ENCODE data around the gene ZBTB44.
A peak's percentile ranks its signal among the peaks of the same experiment; 100 is the strongest.
"Not testable (repeated sequence)": the region's sequence is repeated elsewhere in the genome, so short reads cannot be mapped to it uniquely, and the experiment has no call there.

The ZBTB44 gene, protein sequence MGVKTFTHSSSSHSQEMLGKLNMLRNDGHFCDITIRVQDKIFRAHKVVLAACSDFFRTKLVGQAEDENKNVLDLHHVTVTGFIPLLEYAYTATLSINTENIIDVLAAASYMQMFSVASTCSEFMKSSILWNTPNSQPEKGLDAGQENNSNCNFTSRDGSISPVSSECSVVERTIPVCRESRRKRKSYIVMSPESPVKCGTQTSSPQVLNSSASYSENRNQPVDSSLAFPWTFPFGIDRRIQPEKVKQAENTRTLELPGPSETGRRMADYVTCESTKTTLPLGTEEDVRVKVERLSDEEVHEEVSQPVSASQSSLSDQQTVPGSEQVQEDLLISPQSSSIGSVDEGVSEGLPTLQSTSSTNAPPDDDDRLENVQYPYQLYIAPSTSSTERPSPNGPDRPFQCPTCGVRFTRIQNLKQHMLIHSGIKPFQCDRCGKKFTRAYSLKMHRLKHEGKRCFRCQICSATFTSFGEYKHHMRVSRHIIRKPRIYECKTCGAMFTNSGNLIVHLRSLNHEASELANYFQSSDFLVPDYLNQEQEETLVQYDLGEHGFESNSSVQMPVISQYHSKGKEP

DNA sequence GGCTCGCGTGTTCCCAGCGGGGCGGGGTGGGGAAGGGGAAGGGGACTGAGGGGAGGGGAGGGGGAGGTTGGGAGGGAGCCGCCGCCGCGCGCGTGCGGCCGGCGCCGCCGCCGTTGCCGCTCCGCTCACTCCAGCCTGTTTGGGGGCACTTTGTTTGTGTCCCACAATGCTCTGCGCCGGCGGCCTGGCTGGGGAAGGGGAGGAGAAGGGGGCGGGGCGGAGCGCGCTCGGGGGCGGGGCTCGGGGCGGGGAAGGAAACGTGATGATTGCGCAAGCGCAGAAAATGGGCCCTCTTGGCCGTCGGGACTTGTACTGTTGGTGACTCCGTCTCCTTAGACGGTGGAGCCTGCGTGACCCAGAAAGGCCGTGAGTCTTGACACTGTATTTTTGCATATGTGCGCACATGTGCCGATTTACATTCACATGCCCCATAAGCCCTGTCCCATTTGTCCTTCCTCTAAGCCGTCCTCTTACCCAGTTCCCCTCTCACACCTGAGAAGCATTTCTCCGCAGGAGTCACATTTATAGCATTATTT lies at the start of gene ZBTB44:
Gene ZBTB44 (minus strand): TSS at position 168 of the 536 bp plus-strand sequence. CDS start 53,044 bp downstream, outside the sequence.
- peak; percentile 90 for DNase-seq

DNA sequence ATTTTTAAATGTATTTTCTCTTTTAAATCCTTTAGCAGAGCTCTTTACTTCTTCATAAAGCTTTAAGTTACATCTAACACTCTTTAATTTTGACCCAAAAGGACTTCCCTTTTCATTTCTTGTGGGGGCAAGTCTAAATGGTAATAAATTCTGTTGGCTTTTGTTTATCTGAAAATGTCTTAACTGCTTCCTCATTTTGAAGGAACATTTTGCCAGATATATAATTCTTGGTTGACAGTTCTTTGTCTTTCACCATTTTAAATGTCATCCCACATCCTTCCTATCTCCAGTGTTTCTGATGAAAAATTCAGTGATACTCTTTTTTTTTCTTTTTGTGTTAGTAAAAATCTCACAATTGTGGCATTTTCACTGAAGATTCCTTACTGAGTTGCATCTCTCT lies 44.7 kb upstream of the ZBTB44 start:
- DNase-seq = no peak

DNA sequence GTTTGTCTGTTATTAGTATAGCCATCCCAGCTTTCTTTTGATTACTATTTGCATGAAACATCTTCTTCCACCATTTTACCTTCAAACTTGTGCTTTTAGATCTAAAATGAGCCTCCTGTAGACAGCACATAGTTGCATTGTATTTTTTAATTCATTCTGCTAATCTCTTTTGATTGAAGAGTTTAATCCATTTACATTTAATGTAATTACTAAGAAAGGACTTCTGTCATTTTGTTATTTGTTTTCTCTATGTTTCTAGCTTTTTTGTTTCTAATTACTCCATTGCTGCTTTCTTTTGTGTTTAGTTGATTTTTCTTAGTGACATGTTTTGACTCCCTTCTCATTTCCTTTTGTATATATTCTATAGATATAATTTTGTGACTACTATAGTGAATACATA lies 43.7 kb upstream of the ZBTB44 start:
- no peak for DNase-seq

DNA sequence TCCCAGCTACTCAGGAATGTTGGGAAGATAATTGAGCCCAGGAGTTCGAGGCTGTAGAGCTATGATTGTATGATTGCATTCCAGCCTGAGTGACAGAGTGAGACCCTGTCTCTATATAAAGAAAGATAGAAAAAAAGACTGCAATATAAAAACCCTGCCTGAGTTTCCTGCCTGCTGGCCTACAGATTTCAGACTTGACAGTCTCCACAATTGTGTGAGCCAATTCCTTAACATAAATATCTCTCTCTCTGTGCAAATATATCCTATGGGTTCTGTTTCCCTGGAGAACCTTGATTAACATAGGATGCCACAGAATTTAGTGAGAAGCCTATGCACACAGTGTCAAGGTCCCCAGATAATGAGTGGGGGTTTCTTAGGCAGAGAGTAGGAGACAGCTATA lies 32.5 kb upstream of the ZBTB44 start:
- no peak for DNase-seq

DNA sequence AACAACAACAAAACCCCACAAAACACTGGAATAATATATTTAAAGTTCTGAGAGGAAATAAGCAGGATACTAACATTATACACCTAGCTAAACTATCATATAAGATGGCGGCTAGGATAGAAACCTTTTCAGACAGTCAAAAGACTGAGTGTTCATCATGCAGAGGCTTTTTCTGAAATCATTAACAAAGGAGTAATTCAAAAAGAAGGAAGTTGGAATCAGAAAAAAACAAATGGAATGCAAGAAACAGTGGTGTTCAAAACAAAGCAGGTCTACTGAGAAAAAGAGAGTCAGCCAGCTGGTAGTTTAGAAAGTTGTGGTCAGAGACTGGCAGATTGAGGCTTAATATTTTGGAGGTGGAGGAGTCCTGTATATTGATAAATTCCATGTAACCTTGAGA lies 30.1 kb upstream of the ZBTB44 start:
- no peak for DNase-seq

DNA sequence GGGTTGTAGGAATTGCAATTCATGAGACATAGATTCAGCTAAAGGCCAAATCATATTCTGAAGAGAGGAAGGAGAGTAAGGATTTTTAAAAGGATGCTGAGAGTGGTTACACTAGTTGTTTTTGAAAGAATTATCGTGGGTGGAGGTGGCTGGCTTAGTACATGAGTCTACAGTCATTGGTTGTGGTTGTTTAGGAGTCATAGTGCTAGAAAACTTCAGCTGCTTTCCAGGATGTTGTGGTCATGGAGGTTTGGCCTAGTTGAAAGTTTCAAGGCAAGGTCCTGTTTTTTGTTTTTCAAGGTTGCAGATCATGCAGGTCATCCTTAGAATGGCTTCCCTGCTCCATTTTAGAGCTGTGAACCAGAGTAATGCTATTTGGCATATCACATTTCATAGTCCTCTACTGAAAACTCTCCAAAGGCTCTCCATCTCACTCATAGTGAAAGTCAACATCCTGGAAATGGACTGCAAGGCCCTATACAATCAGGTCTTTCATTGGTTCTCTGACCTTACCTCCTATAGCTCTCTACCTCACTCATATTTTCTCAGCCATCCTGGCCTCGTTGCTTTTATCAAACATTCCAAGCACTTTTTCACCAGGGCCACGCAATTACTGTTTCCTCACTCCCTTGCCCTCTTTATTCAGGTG lies 26.1 kb upstream of the ZBTB44 start:
- DNase-seq = no peak

DNA sequence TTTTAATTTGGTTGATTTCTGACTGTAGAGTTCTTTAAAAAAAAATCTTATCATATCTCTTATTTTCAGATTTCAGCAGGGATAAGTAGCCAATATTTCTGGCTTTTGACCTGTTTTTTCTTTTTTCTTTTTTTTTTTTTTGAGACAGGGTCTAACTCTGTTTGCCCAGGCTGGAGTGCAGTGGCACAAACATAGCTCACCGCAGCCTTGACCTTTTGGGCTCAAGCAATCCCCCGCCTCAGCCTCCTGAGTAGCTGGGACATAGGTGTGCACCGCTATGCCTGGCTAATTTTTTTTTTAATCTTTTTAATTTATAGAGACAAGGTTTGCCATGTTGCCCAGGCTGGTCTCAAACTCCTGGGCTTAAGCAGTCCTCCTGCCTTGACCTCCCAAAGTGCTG lies 23.9 kb upstream of the ZBTB44 start:
- DNase-seq = no peak

DNA sequence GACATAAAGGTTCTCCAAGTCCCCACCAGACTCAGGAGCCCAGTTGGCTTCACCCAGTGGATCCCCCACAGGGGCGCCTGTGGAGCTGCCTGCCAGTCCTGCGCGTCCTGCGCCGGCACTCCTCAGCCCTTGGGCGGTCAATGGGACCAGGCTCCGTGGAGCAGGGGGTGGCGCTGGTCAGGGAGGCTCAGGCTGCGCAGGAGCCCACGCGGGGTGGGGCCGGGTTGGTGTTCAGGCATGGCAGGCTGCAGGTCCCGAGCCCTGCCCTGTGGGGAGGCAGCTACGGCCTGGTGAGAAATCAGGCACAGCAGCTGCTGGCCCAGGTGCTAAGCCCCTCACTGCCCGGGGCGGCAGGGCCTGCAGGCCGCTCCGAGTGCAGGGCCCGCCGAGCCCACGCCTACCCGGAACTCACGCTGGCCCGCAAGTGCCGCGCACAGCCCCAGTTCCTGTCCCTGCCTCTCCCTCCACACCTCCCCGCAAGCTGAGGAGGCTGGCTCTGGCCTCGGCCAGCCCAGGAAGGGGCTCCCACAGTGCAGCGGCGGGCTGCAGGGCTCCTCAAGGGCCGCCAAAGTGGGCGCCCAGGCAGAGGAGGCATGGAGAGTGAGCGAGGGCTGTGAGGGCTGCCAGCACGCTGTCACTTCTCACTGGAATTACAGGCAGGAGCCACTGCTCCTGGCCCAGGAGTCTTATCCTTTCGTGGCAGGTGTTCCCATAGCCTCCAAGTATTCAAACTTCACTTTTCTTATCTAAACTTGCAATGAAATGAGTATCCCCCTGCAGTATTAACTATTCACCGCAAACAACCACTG lies 22.8 kb upstream of the ZBTB44 start:
- no peak for DNase-seq

DNA sequence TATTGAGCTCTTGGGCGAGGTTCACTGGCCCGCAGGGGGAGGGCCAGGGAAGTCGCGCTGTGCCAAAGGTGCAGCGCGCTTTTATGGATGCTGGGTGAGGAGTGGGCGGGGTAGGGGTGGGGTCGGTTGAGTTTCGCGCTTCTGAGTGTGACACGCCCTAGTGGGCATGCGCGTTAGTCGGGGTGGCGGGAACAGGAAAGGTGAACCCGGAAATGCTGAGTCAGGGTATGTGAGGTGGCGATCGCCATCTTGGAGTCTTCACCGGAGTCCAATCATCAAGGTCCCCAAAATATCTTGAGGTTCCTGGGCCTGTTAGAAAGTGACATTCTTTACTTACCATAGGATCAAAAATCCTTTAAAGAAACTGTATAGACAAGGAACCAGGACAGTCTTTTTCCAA lies 16.7 kb upstream of the ZBTB44 start:
- not testable (repeated sequence) for DNase-seq

DNA sequence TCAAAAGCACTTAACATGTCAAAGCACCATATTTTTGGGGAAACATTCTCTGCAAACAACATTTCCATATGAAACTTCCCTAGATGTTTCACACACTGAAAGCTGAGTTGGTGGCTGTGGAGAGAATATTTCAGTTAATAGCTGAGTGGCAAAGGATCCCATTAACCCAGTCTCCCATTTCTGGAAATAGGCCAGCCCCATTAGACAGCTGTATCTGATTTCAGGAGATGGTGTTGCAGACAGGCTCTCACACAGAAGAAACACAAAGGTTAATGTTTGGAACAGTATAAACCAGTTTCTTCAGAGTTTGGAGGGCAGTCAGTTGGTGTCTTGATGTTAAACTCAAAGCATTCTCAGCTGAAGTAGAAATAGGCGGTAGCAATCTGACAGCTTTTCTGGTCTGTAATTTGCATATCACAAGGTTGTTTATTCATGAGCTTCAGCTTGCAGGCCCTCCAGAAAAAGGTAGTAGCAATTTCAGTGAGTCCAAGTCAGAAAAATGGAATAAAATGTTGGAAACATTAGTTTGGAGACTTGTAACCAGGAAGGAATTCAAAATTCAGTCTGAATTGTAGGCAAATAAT lies 15.5 kb upstream of the ZBTB44 start:
- no peak for DNase-seq

DNA sequence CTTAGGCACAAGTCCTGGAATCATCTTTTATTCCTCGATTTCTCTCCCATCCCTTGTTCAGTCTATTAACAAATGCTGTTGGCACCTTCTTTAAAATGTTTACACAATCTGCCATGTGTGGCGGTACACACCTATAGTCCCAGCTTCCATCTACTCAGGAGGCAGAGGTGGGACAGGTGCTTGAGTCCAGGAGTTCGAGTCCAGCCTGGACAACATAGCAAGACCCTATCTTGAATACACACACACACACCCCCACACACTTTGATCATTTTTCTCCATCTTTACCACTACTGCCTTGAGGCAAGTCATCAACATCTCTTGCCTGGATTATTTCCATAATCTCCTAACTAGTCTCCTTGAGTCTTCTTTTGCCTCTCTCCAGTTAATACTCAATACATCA lies 13.7 kb upstream of the ZBTB44 start:
- DNase-seq = no peak

DNA sequence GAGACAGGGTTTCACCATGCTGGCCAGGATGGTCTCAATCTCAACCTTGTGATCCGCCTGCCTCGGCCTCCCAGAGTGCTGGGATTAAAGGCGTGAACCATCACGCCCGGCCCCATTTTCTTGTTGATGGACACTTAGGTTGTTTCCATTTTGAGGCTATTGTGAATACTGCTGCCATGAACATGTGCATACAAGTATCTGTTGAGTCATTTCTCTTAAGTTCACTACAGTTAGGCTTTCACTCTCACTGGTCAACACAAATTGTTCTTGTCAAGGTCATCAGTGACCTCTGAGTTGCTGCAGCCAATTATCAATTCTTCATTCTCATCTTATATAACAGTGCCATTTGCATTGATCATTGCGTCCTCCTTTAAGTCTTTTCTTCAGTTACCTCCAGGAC lies 13.0 kb upstream of the ZBTB44 start:
- no peak for DNase-seq

DNA sequence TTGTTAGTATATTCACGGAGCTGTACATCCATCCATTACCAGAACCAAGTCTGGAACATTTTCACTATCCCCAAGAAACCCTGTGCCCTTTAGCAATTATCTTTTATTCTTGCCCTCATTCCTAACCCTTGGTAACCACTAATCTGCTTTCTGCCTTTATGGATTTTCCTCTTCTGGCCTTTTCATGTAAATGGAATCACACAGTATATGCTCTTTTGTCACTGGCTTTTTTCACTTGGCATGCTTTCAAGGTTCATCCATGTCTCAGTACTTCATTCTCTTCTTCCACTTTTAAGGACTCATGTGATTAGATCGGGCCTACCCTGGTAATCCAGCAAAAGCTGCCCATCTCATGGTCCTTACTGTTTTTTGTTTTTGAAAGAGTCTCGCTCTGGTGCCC lies 11.0 kb upstream of the ZBTB44 start:
- no peak for DNase-seq

DNA sequence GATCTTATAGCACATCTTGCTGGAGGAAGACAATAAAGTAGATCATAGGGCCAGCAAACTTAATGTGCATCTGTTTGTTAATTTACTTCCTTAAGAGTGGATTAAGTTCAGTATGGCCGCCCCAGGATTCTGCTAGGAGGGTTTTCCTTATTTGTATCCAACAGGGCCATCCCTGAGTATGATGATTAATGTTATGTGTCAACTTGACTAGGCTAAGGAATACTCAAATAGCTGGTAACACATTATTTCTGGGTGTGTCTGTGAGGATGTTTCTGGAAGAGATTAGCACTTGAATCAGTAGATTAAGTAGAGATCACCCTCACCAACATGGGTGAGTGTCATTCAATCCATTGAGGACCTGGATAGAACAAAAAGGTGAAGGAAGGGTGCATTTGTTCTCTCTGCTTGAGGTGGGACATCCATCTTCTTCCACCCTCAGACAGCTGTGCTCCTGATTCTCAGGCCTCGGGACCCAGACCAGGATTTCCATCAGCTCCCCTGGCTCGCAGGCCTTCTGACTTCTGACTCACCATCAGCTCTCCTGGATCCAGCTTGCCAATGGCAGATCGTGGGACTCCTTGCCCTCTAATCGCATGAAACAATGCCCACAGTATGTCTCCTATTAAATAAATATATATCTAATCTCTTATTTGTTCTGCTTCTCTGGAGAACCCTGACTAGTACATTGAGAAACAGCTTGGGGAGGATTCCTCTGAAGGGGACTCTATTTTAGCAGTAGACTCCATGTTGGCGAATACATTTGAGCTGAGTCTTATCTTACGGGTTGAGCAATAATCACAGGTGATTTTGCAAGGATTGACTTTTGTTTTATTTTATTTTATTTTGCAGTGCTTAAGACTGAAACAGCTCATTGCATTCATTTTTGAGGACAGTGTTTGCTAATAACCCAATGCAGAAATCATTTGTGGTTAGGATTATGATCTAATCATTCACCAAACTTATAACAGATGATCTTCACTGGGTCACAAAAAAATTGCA lies 9.0 kb upstream of the ZBTB44 start:
- no peak for DNase-seq

DNA sequence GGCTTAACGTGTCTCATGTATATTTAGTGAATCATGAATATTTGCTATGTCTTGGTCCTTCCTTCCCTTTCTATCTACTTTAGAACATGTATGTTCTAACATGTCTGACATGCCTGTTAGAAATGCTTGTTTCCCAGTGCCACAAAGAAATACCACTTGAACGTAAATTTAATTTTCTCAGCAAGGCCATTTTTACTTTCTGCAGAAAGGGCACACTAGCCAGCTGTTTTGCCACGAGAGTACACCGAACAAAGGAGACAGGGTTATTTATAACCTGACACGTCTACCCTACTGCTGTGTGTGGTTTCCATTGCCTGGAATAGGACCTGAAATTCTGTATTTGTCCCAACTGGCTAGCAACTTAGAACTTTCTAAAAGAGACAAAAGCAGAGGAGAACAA lies 7.4 kb upstream of the ZBTB44 start:
- DNase-seq = no peak

DNA sequence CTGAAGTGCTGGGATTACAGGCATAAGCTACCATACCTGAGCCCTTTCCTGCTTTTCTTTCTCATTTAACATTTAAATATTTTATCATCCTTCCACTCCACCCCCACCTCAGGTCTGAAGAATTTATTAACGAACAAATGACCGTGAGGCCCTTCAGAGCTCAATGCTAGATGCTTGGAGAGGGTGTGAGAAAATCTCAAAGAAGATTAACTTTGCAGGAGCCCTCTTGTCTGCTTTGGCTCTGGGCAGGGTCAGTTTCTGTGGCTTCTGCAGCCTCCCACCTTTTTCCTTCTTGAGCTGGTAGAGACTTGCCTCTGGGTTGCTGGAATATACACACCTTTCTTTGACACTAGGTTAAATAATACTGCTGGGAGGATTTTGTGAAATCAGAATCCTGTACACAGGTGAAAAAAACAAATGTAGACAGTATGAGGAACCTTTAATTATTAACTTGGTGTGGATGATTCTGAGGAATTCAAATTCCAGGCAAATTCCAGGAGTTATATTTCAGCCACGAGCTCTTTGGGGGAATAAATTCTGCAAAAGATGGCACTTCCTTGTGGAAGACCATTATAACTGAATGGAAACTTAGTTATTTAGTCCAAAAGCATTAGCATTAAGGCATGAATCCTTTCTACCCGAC lies 3.4 kb upstream of the ZBTB44 start:
- no peak for DNase-seq

DNA sequence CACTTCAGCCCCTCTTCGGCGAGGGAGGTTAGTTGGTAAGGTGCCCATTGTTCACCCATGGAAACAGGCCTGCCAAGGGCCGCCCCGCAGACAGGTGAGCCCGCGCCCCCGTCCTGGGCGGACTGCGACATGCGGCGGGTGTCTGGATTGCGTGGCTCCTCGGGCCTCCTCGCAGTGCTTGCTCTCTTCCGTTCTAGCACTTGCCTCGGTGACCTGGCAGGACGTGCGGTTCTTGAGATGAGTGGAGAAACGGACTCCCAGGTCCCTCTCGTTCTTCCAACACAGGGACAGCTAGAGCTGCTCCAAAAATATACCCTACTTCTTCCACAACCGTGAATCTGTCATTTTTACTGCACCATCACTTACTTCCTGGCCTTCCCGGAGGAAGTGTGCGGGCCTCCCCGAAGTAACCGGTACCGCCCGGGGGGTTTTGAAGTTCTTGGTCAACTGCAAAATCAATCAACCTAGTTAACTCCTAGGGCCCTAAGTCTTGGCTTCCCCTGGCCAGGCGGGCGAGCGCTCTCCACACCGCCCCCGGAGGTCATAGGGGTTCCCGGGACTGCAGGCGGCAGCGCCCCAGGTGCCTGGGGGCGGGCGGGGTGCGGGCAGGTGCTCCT lies 745 bp upstream of the ZBTB44 start:
- DNase-seq = peak; percentile 53

DNA sequence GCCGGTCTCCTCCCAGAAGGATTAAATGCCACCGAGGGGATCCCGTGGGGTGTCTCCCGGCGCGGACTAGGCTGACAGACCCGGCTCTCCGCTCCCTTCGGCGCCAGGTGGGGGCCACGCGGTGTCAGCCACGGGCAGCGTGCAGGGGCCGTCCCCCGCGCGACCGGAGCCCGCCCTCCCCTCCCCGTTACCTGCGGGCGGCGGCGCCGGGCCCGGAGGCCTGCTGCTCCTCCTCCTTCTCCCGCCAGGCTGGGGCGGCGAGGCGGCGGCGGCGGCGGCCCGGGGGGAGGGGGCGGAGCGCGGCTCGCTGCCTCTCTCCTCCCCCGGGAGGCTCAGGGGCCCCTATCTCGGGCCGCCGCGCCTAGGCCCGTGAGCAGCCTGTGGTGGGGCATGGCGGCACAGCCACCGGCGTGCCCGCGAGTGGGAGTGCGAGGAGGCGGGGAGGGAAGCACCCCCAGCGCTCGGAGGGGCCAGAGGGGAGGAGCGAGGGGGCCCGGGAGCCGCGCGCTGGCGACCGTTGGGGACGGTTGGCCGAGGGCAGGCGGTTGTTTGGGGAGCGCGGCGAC lies 450 bp downstream of the ZBTB44 start:
- peak; percentile 71 for DNase-seq

DNA sequence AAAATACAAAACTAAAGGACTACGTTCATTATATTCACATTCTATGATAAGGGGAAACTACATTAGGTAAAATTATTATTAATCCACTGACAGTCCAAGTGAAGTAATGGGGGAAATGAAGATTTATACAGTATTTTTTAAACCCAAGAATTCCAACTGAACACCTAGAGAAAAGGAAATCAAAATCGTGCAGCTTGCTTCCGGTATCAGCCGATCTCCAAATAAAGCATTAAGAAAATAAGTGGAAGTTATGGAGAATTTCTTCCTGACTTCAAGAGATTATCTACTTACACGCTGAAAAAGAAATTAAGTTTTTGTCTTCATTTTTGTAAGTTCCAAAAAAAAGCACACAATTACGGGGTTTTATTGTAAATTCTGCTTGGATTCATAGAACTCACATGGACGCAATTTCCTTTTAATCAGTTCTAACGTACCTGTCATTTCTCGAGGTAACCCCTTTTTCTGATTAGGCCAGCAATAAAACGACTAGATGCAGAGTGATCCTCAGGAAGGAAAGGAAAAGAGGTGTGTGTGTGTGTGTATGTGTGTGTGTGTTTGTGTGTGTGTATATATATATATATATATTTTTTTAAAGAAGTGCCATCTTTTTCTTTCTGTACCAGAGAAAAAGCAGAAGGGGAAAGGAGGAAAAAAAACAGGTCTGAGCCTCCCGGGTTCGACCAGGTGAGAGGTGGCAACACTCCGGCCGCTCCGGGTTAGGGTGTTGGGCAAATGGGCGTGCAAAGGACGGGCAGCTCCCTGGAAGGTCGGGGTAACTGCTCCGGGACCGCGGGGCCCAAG lies 1.1 kb downstream of the ZBTB44 start:
- no peak for DNase-seq
